AG08395 (cell line): ENCODE measurements around the gene ATG3.
"Not testable (repeated sequence)": the region's sequence is repeated elsewhere in the genome, so short reads cannot be mapped to it uniquely, and the experiment has no call there.

Source experiments
- DNase-seq: peaks from one replicate; pipeline ENCODE4 v3.0.0; 2012; ENCODE audit warnings: mixed read lengths, low spot score

ATG3 gene

DNA sequence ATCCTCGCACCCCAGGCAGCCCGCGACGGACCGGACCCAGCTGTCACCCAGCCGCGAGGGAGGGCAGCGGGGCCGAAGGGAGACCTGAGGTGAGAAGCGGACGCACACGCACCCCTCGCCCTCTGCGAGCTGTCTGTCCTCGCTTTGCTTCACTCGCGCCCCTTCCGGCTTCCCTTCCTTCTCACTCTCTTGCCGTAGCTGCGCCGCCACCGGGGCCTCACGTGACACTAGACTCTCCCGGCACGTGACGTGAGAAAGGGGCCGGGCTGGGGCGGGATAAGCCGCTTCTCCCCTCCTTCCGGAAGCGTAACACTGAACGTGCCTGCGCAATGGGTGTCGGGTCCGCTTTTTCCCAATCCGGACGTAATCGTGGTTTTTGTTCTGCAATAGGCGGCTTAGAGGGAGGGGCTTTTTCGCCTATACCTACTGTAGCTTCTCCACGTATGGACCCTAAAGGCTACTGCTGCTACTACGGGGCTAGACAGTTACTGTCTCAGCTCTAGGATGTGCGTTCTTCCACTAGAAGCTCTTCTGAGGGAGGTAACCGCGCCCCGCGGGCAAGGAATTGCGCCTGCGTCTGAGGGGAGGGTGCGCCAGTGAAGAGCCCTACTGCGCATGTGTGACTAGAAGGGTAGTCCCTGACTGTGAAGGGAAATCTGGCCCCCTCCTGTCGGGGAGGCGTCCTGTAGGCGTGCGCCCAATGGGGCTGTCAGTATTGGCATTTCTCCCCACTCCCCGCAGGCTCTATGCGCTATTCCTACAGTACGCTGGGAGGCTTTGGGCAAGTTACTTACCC is at the start of gene ATG3, which contains the start of gene SLC35A5:
ATG3 (minus strand) TSS at position 229 of the 796 bp plus-strand sequence. CDS start 434 bp downstream, outside the sequence.
SLC35A5 (plus strand) TSS at position 312 of the 796 bp plus-strand sequence. CDS start 1,359 bp downstream, outside the sequence.
- DNase-seq = peak; percentile 100

DNA sequence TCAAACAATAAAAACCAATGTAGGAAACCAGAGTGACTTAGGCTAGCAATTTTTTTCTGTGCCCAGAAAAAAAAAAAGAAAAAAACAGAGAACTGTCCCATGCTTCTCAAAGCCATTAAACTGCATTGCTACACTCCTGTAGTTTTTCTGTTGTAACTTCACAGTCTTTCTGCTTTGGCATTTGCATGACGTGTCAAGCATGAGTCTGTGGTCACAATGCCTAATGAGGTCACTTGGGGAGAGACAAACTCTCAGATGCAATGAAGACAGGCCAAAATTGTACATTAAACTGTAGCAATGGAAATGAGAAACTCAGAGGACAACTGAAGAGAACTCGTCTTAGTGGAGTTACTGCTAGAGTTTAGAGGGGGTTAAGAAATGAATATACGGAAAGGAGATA is 48.4 kb upstream of the ATG3 start:
- DNase-seq = peak; percentile 77

DNA sequence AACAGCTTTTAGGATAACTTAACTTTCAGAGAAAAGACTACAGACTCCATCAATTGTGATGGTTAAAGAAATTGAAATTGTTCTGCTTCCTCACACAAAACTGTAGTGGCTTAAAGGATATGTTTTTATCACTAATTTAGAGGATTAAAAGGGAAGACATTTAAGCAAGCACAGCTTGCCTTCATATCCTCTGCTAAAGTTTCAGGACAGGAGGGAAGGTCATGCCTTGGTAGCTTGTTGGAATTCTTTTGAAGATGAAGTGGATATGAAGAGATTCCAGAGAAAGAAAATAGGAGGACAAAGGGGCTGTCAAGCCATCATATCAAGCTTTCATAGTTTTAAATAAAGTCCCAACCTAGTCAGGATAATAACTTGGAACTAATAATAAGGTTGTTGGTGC is 46.1 kb upstream of the ATG3 start:
- no peak for DNase-seq

DNA sequence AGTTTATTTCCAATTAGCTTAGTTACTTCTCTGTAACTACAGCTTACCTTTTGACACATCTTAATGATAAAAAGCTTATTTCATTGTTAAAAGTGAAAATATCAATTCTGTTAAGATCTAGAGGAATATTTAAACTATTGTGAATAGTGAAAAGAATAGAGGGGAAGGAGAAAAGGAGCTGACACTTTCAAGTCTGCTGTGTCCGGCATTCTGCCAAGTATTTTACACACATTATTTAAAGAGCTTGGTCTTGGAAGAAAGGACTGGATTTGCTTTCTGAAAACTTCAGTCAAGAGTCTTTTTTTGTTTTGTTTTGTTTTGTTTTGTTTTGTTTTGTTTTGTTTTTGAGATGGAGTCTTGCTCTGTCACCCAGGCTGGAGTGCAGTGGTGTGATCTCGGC is 44.3 kb upstream of the ATG3 start:
- DNase-seq = no peak

DNA sequence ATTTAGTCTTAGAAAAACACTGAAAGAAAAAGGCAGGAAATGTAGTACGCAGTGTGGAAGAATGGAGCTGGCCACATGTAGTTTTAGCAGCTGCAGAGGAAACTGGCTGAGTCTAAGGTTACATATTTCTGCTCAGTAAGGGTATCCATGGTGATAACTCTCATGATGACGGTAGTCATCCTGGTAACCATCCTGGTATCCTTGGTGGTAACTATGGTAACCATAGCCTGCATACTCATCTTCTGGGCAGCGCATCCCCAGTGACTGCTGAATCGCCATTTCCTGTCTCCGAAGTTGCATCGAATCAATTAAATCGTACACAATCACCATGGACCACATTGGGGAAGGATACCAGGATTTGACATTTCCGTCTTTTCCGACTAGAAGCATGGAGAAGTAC is 43.5 kb upstream of the ATG3 start:
- peak; percentile 54 for DNase-seq

DNA sequence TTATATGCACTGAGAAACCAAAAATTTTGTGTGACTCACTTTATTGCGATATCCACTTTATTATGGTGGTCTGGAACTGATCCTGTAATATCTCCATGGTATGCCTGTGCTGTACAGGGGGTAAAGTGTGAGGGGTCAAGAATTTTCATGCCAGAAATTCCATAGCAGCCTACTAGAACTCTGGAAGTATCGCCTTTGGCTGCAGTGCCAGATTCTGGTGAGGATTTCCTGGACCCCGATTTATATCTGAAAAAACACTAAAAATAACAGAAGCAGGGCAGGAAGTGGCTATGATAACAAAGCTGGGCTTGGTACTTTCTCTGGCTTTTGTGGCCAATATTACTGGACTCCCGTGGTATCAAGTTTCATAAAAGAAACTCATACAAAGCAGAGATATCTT is 42.8 kb upstream of the ATG3 start:
- DNase-seq = peak; percentile 42

DNA sequence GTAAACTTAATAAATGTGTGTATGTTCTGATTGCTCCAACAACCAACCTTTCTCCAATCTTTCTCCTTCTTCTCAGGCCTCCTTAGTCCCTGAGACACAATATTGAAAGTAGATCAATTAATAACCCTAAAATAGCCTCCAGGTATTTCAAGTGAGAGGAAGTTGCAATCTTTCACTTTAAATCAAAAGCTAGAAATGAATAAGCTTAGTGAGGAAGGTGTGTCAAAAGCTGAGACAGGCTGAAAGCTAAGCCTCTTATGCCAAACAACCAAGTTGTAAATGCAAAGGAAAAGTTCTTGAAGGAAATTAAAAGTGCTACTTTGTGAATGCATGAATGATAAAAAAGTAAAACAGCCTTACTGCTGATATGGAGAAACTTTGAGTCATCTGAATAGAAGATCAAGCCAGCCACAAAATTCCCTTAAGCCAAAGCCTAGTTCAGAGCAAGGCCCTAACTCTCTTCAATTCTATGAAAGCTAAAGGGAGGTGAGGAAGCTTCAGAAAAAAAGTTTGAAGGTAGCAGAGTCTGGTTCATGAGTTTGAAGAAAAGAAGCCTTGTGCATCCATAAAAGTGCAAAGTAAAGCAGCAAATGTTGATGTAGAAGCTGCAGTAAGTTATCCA is 40.6 kb upstream of the ATG3 start:
- DNase-seq = no peak

DNA sequence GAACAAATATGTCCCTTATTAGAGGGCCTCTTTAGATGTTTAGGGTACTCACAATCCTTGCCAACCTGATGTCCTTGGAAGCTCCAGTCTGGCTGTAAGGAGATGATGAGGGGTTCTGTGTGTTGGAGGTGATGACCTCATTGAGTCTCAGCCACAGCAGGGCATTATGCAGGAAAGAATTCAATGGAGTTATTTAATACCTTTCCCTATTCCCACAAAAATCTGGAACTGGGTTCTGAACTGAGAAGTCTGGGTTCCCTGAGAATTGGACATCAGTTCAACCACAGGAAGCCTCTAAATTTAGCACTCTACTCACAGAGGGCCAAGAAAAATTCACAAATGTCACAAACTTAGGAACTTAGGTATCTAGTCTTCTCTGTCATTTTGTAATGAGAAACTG is 37.0 kb upstream of the ATG3 start:
- DNase-seq = no peak

DNA sequence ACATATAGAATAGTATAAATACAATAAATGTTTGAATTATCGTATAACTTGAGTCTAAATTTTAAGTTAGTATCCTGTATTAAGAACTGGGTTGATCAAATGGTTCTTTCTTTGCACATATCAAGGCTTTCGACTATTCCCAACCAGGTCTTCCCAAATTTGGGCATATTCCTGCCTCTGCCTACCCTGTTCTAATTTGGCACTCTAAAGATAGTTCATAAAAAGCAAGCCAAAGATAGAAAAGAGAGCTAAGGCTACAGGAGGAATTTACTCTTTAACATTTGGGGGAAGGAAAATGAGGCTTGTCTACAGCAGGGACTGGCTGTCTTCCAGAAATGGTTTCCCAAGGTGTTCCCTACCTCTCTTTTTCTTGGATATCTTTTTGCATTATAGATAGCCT is 36.2 kb upstream of the ATG3 start:
- no peak for DNase-seq

DNA sequence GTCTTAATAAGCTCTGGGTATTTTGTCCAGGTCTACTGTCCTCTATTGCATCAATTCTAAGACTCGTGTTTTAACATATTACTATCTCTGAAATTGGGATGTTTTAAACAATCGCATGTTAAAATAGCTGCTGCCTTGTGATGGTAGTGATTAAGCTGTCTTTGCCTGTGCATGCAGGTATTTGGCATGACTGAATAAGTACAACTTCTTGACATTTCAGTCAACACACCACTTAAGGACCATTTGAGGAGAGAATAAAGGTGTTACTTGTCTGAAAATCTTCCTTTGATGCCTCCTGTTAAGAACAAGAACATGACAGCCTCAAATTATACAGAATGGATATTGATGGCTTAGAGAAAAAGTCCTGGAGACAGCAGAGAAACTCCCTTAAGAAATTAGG is 33.1 kb upstream of the ATG3 start:
- DNase-seq = no peak

DNA sequence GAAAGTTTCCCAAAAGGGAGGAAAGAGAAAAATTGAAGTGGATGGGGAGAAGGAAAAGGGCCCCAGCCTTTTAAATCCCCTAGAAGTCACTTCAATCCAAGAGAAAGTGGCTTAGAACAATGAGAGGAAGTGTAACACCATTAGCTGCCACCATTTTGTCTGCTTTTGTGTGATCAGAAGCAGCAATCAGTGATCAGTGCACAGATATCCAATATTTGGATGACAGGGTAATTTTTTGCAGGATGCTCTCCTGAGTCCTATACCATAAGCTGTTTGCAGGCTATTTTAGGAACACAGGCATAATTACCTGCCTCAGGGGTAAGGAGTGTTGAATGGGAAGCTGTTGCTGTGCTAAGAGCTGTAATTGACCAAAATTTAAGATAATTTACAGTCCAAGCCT is 31.5 kb upstream of the ATG3 start:
- no peak for DNase-seq

DNA sequence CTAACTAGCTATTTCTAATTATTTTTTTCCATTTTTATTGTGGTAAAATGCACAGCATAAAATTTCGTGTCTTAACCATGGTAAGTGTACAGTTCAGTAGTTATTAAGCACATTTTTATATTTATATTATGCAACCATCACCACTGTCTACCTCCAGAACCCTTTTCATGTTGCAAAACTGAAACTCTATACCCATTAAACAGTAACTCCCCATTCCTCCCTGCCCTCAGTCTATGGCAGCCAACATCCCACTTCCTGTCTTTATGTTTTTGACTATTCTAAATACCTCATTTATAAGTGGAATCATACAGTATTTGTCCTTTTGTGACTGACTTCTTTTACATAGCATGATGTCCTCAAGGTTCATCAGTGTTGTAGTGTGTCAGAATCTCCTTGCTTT is 25.6 kb upstream of the ATG3 start:
- no peak for DNase-seq

DNA sequence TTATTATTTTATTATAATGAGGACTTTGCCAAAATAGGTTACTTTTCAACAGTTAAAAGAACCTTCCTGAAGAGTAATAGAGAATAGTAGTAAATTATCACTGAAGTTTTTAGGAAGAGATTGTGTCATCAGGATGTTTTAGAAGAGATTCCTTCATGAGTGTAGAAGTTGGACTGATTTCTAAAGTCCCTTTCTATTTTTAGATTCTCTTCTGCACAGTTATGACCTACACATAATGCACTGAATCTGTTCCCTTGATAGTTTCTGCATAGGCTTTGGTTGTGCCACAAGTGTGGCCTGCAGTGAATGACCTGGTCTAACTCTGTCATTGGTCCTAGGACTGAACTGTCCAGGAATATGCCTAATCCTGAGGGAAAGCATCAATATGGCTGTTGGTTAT is 24.0 kb upstream of the ATG3 start:
- no peak for DNase-seq

DNA sequence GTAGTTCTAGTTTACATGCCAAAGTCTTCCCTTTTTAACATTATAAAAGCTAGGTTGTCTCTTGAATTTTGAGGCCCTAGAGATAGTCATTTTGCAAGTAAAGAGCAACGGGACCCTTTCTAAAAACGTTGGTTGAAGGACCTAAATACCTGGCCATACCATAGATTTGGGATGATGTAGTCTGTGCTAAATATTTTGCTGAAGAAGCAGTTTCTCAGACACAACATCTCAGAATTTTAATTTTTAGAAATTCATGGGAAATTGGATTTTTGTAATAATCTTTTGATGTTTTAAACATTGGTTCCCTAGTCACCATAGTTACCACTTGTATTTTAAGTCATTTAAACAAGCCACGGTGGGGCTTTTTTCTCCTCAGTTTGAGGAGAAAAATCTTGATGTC is 21.3 kb upstream of the ATG3 start:
- no peak for DNase-seq

DNA sequence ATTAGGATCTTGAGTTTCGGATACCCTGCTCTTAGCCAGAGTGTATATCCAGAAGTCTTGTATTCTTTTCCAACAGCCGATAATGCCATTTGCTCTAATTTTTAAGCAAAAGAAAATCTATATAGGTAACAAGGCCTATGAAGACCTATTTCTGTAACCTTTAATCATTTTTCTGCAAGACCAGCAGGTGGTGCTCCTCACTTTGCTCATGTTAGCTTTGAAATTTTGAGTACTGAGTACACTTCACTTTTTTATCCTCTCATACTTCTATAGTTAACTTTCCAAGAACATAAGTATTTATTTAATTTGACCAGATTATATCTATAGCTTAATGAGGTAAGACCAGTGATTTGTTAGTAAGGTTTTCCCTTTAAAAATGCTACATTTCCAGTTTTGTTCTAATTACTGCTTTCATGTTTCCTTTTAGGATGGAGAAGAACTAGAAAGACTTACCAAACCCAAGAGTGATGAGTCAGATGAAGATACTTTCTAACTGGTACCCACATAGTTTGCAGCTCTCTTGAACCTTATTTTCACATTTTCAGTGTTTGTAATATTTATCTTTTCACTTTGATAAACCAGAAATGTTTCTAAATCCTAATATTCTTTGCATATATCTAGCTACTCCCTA is 20.6 kb upstream of the ATG3 start:
- DNase-seq = peak; percentile 41

DNA sequence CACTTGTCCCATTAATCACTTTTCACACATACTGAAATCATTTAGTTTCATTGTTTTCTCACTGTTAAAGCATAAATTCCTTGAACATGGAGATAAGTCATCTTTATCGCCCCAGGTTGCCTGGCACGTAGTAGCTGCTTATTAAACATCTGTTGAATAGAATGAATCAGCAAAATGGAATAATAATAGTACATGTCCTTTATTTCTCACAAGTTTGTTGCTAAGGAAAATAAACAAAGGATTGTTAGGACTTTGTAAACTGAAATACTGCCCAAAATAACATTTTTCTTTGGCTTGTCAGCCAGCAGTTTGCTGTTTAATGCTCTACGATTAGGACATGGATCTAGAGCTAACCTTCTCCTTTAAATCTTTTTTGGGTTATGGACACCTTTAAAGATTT is 17.9 kb upstream of the ATG3 start:
- DNase-seq = peak; percentile 40

DNA sequence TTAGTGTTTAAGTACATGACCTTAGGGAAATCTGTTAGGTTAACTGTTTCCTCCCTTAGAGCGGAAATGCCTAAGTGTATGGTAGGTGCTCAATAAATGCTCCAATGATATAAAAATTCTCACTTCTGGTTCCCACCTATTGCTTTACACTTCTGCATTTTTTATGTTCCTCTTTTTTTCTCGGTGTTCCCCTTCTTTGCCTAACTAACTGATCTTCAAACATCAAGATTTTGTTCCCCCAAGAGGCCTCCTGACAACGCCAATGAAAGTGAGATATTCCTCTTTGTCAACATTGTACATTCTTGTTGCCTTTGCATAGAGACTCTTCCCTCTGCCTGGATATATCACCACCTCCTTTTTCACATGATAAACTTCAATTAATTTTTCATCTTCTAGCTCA is 17.5 kb upstream of the ATG3 start:
- no peak for DNase-seq

DNA sequence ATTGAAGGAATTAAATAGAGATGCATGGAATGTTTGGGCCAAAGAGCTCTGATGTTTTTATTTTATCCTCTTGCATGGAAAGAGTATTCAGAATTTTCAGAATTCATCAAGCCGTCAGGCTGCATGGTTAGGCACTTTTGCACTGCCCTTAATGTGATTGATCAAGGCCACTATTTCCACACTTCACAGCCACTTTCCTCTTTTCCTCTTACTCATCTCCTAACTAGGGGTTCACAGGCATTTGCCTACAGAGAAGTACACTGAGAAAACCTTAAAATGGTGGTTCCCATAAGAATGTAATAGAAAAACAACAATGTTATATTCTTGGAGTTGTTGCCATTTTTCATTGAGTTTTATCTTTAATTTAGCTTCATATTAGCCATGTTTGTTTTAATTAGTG is 10.9 kb upstream of the ATG3 start:
- no peak for DNase-seq

DNA sequence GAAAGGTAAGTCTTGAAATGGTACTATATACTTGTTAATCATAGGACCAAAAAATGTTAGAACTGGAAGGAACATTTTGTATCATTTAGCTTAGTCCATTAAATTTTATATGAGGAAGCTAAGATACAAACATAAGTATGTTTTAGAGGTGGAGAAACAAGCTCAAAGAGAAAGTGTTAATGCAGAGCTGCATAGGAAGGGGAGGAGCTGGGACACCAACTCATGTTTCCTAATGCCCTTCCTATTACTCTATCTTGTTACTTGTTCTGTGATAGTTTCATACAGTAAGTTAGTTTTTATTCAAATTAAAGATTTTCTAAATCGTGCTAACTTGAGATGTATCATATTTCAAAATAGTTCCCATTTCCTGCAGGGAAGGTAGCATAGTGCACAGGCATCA is 7.5 kb upstream of the ATG3 start:
- no peak for DNase-seq

DNA sequence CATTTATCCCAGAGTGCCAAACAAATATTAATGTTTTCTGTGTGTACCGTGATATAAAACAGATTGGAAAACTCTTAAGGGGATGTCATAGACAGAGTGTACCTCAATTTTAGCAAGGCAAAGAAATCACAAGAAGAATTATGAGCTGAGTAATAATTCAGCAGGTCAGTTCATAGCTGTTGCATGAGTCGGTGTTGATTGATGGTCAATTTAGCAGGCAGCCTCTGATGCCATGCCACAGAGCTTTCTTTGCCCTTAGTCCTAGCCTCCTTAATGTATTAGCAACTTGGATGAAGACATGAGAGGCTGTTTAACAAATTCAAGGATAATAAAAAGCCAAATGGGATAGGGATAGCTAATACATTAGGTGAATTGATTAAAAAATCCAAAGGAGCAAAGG is 6.9 kb upstream of the ATG3 start:
- peak; percentile 18 for DNase-seq

DNA sequence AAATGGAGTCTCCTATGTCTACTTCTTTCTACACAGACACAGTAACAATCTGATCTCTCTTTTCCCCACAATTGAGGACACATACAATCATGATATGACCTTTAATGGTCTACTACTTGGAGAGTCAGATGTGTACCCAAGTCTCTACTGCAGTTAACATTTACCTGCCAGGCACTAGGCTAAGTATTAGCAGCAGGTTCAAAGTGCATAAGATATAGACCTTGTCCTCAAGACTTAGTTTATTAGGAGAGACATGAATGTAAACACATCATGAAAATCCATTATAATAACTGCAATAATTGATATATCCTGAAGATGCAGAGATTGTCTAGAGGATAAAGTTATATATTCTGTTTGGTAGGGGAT is 3.2 kb upstream of the ATG3 start:
- DNase-seq = no peak

DNA sequence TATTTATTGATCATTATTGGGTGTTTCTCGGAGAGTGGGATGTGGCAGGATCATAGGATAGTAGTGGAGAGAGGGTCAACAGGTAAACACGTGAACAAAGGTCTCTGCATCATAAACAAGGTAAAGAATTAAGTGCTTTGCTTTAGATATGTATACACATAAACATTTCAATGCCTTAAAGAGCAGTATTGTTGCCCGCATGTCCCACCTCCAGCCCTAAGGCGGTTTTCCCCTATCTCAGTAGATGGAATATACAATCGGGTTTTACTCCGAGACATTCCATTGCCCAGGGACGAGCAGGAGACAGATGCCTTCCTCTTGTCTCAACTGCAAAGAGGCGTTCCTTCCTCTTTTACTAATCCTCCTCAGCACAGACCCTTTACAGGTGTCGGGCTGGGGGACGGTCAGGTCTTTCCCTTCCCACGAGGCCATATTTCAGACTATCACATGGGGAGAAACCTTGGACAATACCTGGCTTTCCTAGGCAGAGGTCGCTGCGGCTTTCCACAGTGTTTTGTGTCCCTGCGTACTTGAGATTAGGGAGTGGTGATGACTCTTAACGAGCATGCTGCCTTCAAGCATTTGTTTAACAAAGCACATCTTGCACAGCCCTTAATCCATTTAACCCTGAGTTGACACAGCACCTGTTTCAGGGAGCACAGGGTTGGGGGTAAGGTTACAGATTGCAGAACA is 2.6 kb upstream of the ATG3 start:
- not testable (repeated sequence) for DNase-seq

DNA sequence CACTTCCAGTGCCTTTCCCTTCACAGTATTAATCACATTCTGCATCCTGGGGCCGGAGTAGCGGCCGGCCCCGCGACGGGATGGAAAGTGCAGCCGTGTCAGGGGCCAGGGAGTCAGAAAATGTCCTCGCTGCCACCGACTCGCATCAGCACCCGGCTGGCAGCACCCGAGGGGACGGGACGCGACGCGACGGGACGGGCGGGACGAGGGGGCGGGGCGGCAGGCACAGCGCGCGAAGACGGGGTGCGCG is 353 bp downstream of the ATG3 start:
- peak; percentile 43 for DNase-seq
